ENCODE data around the gene SMU1.

- TF ChIP-seq, protein P1, sequence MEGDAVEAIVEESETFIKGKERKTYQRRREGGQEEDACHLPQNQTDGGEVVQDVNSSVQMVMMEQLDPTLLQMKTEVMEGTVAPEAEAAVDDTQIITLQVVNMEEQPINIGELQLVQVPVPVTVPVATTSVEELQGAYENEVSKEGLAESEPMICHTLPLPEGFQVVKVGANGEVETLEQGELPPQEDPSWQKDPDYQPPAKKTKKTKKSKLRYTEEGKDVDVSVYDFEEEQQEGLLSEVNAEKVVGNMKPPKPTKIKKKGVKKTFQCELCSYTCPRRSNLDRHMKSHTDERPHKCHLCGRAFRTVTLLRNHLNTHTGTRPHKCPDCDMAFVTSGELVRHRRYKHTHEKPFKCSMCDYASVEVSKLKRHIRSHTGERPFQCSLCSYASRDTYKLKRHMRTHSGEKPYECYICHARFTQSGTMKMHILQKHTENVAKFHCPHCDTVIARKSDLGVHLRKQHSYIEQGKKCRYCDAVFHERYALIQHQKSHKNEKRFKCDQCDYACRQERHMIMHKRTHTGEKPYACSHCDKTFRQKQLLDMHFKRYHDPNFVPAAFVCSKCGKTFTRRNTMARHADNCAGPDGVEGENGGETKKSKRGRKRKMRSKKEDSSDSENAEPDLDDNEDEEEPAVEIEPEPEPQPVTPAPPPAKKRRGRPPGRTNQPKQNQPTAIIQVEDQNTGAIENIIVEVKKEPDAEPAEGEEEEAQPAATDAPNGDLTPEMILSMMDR (IDR thresholded peaks at IDR 0.05; ENCODE audit: low read depth, low read length), result no peak
- no peak for TF ChIP-seq EZH2phosphoT487 (IDR thresholded peaks at IDR 0.05; ENCODE audit: low read depth)
Measured at GRCh38 chr9:33022755-33023154, 53.7 kb downstream of the SMU1 start.
